ENCODE results near the gene BZW1. TPM values are rescaled to one million over a fixed set of nuclear protein-coding genes. Genes with fewer than 3 reads are reported as not detected.

The BZW1 gene
- total RNA-seq, 1 experiment from 2014 or later, result 300 TPM

DNA sequence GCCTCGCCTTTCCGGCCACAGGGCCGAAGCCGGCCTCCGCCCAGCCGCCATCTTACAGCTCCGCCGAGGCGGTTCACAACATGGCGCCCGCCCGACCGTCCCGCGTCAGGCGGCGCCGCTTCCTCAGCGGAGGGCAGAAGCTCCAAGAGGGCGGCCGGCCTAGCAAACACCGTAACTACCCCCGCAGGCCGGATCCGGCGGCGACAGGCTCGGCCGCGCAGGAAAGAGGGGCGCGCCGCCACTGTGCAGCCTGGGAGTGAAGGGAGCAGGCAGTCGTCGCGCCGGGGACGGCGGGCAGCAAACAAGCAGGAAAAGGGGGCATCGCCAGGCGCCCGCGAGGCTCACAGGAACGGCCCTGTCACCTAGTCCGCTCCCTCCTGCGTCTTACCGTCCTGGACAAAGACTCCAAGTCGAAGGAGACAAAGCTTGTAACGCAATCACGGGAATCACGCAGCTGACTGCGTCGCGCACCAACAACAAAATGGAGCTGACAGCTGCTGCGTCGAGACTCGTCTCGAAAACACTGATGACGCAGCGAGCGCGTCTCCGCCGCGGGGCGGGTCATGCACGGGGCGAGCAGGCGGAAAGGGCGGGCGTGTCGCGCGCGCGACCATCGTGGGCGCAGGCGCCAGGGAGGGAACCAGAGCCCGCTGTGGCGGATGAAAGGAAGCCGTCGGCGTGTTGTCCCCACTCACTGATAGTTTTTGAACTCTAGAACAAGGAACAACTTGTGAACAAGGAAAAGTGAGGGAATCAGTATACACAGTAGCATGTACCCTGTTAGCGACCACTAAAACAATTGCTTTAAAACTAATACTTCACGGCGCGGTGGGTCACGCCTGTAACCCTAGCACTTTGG is 52.7 kb downstream of the BZW1 start, which contains the start of gene CLK1:
CLK1 (minus strand) TSS at position 483 of the 859 bp plus-strand sequence. CDS start 2,796 bp downstream, outside the sequence.
- CTCF ChIA-PET, result interaction anchor here (0.6 kb wide), 1 partner anchor 356 kb away, joined by 6 read pairs; no protein-coding TSS in a partner anchor
- no peaks in the 10 kb centered on the region for H3K27me3 ChIP-seq (ENCODE audit: insufficient read depth, low read depth)
- intact Hi-C loops (cut with micrococcal nuclease; ENCODE audit: unreplicated experiment), result loop anchor here (1.0 kb wide), 3 partner anchors 25 to 151 kb away; partner anchors contain the start of genes NIF3L1 and PPIL3

DNA sequence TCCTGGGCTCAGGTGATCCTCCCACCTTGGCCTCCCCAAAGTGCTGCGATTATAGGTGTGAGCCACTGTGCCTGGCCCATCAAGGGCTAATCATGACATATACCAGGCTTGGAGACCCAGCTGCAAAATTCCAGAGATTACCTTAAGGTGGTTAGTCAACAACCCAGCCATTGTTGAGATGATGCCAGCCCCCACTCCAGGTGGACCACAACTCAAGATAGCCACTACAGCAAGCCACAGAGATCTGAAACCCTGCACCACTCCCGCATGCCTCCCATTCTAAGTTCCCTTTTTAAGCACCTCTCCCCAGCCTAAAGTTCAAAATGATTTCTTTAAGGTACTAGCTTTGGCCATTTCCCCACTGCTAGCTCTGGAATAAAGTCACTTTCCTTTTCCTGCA is 57.3 kb downstream of the BZW1 start:
- no peak overlapping the region for H3K4me3 ChIP-seq
- no peaks in the 10 kb centered on the region for H3K27me3 ChIP-seq (ENCODE audit: insufficient read depth, low read depth)
- intact Hi-C loops (cut with micrococcal nuclease; ENCODE audit: unreplicated experiment), result no loop called here
- TF ChIP-seq EZH2 (IDR thresholded peaks at IDR 0.05; ENCODE audit: low read depth), result no peak
- TF ChIP-seq, protein P1, sequence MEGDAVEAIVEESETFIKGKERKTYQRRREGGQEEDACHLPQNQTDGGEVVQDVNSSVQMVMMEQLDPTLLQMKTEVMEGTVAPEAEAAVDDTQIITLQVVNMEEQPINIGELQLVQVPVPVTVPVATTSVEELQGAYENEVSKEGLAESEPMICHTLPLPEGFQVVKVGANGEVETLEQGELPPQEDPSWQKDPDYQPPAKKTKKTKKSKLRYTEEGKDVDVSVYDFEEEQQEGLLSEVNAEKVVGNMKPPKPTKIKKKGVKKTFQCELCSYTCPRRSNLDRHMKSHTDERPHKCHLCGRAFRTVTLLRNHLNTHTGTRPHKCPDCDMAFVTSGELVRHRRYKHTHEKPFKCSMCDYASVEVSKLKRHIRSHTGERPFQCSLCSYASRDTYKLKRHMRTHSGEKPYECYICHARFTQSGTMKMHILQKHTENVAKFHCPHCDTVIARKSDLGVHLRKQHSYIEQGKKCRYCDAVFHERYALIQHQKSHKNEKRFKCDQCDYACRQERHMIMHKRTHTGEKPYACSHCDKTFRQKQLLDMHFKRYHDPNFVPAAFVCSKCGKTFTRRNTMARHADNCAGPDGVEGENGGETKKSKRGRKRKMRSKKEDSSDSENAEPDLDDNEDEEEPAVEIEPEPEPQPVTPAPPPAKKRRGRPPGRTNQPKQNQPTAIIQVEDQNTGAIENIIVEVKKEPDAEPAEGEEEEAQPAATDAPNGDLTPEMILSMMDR (conservative IDR thresholded peaks at IDR 0.05), result no peak
- no peaks in the 10 kb centered on the region; the same call in 1 of the 2 replicates for H3K4me1 ChIP-seq (replicated peaks; ENCODE audit: insufficient read depth)
- H3K9me2 ChIP-seq (ENCODE audit: insufficient read depth), result no peaks in the 10 kb centered on the region
- H3K9me3 ChIP-seq (ENCODE audit: insufficient read depth, low read depth), result no peaks in the 10 kb centered on the region
- no peak overlapping the region for H2AFZ ChIP-seq
- H3F3A ChIP-seq (ENCODE audit: insufficient read depth, low read depth), result peaks cover 14% of the 10 kb centered on the region; the same call in 1 of the 2 replicates
- H3K4me2 ChIP-seq, result no peak overlapping the region
- no peak overlapping the region for H3K27ac ChIP-seq
- peaks cover 8% of the 10 kb centered on the region; the same call in 1 of the 2 replicates for H3K36me3 ChIP-seq (ENCODE audit: low read depth)
- no peaks in the 10 kb centered on the region for H4K20me1 ChIP-seq (ENCODE audit: insufficient read depth)
- POLR2A ChIA-PET (ENCODE audit: unreplicated experiment), result no interaction called here
- no TSS peak for BruUV-seq (replicated peaks)
- H3K79me2 ChIP-seq (ENCODE audit: low read depth), result peaks cover 5% of the 10 kb centered on the region
- no peak for DNase-seq
- CTCF ChIA-PET, result interaction anchor here (0.6 kb wide), 1 partner anchor 188 kb away, joined by 11 read pairs; no protein-coding TSS in a partner anchor

More for the DNA sequence above, 52.7 kb downstream of the BZW1 start, which contains the start of gene CLK1:
- H4K20me1 ChIP-seq (ENCODE audit: insufficient read depth), result peaks cover 34% of the 10 kb centered on the region
- no peaks in the 10 kb centered on the region for H3K9me2 ChIP-seq (ENCODE audit: insufficient read depth)
- POLR2A ChIA-PET (ENCODE audit: unreplicated experiment), result interaction anchor here (0.5 to 0.7 kb wide), 5 partner anchors 14 to 154 kb away, joined by 3 to 8 read pairs (median 3); no protein-coding TSS in a partner anchor
- peak within 1 kb of the TSS; percentile 91 for H3K4me2 ChIP-seq
- peak; percentile 79 to 83 for DNase-seq
- H3K36me3 ChIP-seq (ENCODE audit: low read depth), result peaks cover 24% of the 10 kb centered on the region
- H3F3A ChIP-seq (ENCODE audit: insufficient read depth, low read depth), result peaks cover 33% of the 10 kb centered on the region
- H3K4me3 ChIP-seq, result peak within 1 kb of the TSS; percentile 87
- H3K79me2 ChIP-seq (ENCODE audit: low read depth), result peaks cover 51% of the 10 kb centered on the region
- TSS peak; percentile 48 for BruUV-seq (replicated peaks)
- peak within 1 kb of the TSS; percentile 84 for H3K27ac ChIP-seq
- no peaks in the 10 kb centered on the region for H3K9me3 ChIP-seq (ENCODE audit: insufficient read depth, low read depth)
- TF ChIP-seq, protein P1 (conservative IDR thresholded peaks at IDR 0.05), result no peak
- TF ChIP-seq EZH2 (IDR thresholded peaks at IDR 0.05; ENCODE audit: low read depth), result no peak
- peaks cover 17% of the 10 kb centered on the region for H3K4me1 ChIP-seq (replicated peaks; ENCODE audit: insufficient read depth)
- H2AFZ ChIP-seq, result peak within 1 kb of the TSS; percentile 76

DNA sequence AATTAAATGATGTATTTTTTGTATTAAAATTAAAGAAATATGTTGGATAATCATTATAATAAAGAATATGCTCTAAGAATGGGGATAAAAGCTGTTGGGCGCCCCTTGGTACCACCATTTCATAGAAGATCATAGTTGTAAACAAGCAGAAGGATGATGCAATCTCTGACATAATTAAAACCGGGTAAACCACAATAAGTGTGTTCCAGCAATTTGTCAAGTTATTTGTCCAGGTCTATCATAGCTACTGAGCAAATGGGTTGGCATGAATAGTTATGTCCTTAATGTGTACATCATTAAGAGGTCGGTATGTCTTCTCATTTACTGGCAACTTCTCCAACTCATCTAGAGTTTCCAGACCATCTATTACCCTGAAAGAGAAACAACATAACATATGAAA is 59.4 kb downstream of the BZW1 start:
- Histone ChIP-seq H3K9me2 (ENCODE audit: insufficient read depth) (no peaks in the 10 kb centered on the region), H3F3A (ENCODE audit: insufficient read depth, low read depth) (peaks cover 14% of the 10 kb centered on the region; the same call in 1 of the 2 replicates), H3K4me1 (replicated peaks; ENCODE audit: insufficient read depth) (no peaks in the 10 kb centered on the region), H2AFZ (no peak overlapping the region), H3K9me3 (ENCODE audit: insufficient read depth, low read depth) (no peaks in the 10 kb centered on the region), H4K20me1 (ENCODE audit: insufficient read depth) (no peaks in the 10 kb centered on the region), H3K4me3 (no peak overlapping the region), H3K79me2 (ENCODE audit: low read depth) (no peaks in the 10 kb centered on the region), H3K36me3 (ENCODE audit: low read depth) (peaks cover 21% of the 10 kb centered on the region; the same call in 1 of the 2 replicates), H3K27me3 (ENCODE audit: insufficient read depth, low read depth) (no peaks in the 10 kb centered on the region), H3K4me2 (no peak overlapping the region), H3K27ac (no peak overlapping the region)
- BruUV-seq (replicated peaks), result no TSS peak
- ChIA-PET POLR2A (ENCODE audit: unreplicated experiment) (no interaction called here), CTCF (no interaction called here)
- TF ChIP-seq, protein P1 (conservative IDR thresholded peaks at IDR 0.05), result no peak
- no peak for TF ChIP-seq EZH2 (IDR thresholded peaks at IDR 0.05; ENCODE audit: low read depth)
- DNase-seq, result no peak
- intact Hi-C loops (cut with micrococcal nuclease; ENCODE audit: unreplicated experiment), result no loop called here
